Measurements from ENCODE around the gene SRPRB.

The SRPRB gene

GRCh38 chr3:133763797-133764683 is 41.6 kb upstream of the SRPRB start:
- Histone ChIP-seq H3K4me1 (ENCODE audit: control insufficient read depth in 1 of 2, insufficient read depth in 1 of 2, low read depth in 1 of 2, low read length in 1 of 2) (no peaks in the 10 kb centered on the region), H3K36me3 (no peaks in the 10 kb centered on the region), H3K27me3 (peaks cover 37% of the 10 kb centered on the region), H3K4me3 (ENCODE audit: low read depth in 1 of 2, low read length in 1 of 2) (no peak overlapping the region), H3K27ac (no peak overlapping the region), H3K9me3 (no peaks in the 10 kb centered on the region)
- TF ChIP-seq, protein P1, sequence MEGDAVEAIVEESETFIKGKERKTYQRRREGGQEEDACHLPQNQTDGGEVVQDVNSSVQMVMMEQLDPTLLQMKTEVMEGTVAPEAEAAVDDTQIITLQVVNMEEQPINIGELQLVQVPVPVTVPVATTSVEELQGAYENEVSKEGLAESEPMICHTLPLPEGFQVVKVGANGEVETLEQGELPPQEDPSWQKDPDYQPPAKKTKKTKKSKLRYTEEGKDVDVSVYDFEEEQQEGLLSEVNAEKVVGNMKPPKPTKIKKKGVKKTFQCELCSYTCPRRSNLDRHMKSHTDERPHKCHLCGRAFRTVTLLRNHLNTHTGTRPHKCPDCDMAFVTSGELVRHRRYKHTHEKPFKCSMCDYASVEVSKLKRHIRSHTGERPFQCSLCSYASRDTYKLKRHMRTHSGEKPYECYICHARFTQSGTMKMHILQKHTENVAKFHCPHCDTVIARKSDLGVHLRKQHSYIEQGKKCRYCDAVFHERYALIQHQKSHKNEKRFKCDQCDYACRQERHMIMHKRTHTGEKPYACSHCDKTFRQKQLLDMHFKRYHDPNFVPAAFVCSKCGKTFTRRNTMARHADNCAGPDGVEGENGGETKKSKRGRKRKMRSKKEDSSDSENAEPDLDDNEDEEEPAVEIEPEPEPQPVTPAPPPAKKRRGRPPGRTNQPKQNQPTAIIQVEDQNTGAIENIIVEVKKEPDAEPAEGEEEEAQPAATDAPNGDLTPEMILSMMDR (IDR thresholded peaks at IDR 0.05), result no peak

- H3K27me3 ChIP-seq, result peaks cover 25% of the 10 kb centered on the region
- no peaks in the 10 kb centered on the region for H3K36me3 ChIP-seq
- H3K27ac ChIP-seq, result no peak overlapping the region
- no peaks in the 10 kb centered on the region for H3K9me3 ChIP-seq
- TF ChIP-seq, protein P1 (IDR thresholded peaks at IDR 0.05), result no peak
- no peaks in the 10 kb centered on the region for H3K4me1 ChIP-seq (ENCODE audit: control insufficient read depth in 1 of 2, insufficient read depth in 1 of 2, low read depth in 1 of 2, low read length in 1 of 2)
- H3K4me3 ChIP-seq (ENCODE audit: low read depth in 1 of 2, low read length in 1 of 2), result no peak overlapping the region
Observed at GRCh38 chr3:133765256-133765655, 40.4 kb upstream of the SRPRB start.

GRCh38 chr3:133767607-133768006 is 38.0 kb upstream of the SRPRB start:
- H3K9me3 ChIP-seq, result no peaks in the 10 kb centered on the region
- no peaks in the 10 kb centered on the region for H3K36me3 ChIP-seq
- no peak overlapping the region for H3K4me3 ChIP-seq (ENCODE audit: low read depth in 1 of 2, low read length in 1 of 2)
- H3K27ac ChIP-seq, result no peak overlapping the region
- TF ChIP-seq, protein P1 (IDR thresholded peaks at IDR 0.05), result no peak
- peaks cover 11% of the 10 kb centered on the region for H3K27me3 ChIP-seq
- H3K4me1 ChIP-seq (ENCODE audit: control insufficient read depth in 1 of 2, insufficient read depth in 1 of 2, low read depth in 1 of 2, low read length in 1 of 2), result no peaks in the 10 kb centered on the region

DNA sequence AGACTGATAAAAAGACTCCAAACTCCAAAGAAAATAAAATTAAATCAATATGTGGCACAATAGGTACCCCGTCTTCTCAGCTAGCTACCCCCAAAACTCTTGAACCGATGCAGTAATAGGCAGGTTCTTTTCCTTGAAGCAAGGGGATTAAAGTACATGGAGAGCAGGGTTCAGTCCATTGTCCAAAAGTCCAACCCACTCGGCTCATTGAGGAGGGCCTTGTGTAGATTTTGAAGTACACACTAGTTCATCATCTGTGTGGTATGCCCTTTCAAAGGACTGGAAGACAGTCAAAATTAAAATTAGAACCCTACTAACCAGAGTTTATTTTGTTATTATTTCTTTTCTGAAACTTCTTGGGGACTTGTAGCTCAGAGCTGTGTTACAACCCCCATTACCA is 36.1 kb upstream of the SRPRB start:
- H3K36me3 ChIP-seq, result no peaks in the 10 kb centered on the region

GRCh38 chr3:133773732-133774131 is 31.9 kb upstream of the SRPRB start:
- H3K4me1 ChIP-seq (ENCODE audit: control insufficient read depth in 1 of 2, insufficient read depth in 1 of 2, low read depth in 1 of 2, low read length in 1 of 2), result no peaks in the 10 kb centered on the region
- no peak overlapping the region for H3K4me3 ChIP-seq (ENCODE audit: low read depth in 1 of 2, low read length in 1 of 2)
- TF ChIP-seq, protein P1 (IDR thresholded peaks at IDR 0.05), result no peak
- H3K27ac ChIP-seq, result no peak overlapping the region
- no peaks in the 10 kb centered on the region for H3K36me3 ChIP-seq
- H3K9me3 ChIP-seq, result no peaks in the 10 kb centered on the region
- peaks cover 12% of the 10 kb centered on the region for H3K27me3 ChIP-seq

More for the DNA sequence above, 36.1 kb upstream of the SRPRB start:
- TF ChIP-seq, protein P1 (IDR thresholded peaks at IDR 0.05), result no peak
- no peaks in the 10 kb centered on the region for H3K27me3 ChIP-seq
- H3K4me3 ChIP-seq (ENCODE audit: low read depth in 1 of 2, low read length in 1 of 2), result no peak overlapping the region
- H3K9me3 ChIP-seq, result no peaks in the 10 kb centered on the region
- H3K4me1 ChIP-seq (ENCODE audit: control insufficient read depth in 1 of 2, insufficient read depth in 1 of 2, low read depth in 1 of 2, low read length in 1 of 2), result no peaks in the 10 kb centered on the region
- H3K27ac ChIP-seq, result no peak overlapping the region

Measured in neutrophil (primary cell).